ENCODE results near the gene ARFGEF2. TPM values are rescaled to one million over a fixed set of nuclear protein-coding genes. Genes with fewer than 3 reads are reported as not detected.
"Not testable (repeated sequence)": the region's sequence is repeated elsewhere in the genome, so short reads cannot be mapped to it uniquely, and the experiment has no call there.

The ARFGEF2 gene
- total and polyA plus RNA-seq, 11 donors, result 7.5 to 52.7 (median 40.2) TPM

DNA sequence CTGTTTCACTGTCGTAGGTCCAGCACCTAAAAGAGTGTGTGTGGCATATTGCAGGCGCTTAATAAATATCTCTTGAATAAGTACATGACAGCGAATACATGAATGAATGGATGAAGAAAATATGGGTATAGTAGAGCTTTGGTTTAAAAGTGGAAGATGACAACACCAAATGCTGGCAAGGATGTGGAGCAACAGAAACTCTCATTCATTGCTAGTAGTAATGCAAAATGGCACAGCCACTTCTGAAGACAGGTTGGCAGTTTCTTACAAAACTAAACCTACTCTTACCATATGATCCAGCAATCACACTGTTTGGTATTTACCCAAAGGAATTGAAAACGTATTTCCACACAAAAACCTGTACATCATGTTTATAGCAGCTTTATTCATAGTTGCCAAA lies 36.3 kb upstream of the ARFGEF2 start:
- ATAC-seq, result no peak
- Histone ChIP-seq H3K27me3 (no peaks in the 10 kb centered on the region), H3K27ac (no peak overlapping the region), H3K4me1 (peaks cover 0 to 12% (median 0%) of the 10 kb centered on the region in 12 donors), H3K9me3 (no peaks in the 10 kb centered on the region), H3K4me3 (no peak overlapping the region), H3K36me3 (no peaks in the 10 kb centered on the region)
- 88 to 91% (median 89%) methylated on average over 4 of the region's 4 CpGs for WGBS, 4 donors
- TF ChIP-seq CTCF (IDR thresholded peaks at IDR 0.05), result no peak
- no peak for TF ChIP-seq POLR2A (IDR thresholded peaks at IDR 0.05)
- no peak for DNase-seq
- intact Hi-C loops (cut with DNase I), result no loop called here

- WGBS, 4 donors, result 60 to 79% (median 62%) methylated on average over 3 of the region's 3 CpGs
- DNase-seq, result peak in 3 of 5 donors; percentile 27 to 50 (median 45)
- H3K27me3 ChIP-seq, result no peaks in the 10 kb centered on the region
- ATAC-seq, result peak; percentile 47 to 81 (median 66)
- no peak overlapping the region for H3K4me3 ChIP-seq
- H3K4me1 ChIP-seq, result peaks cover 0 to 8% (median 0%) of the 10 kb centered on the region in 12 donors
- H3K27ac ChIP-seq, result no peak overlapping the region
- intact Hi-C loops (cut with DNase I), result no loop called here
- TF ChIP-seq CTCF (IDR thresholded peaks at IDR 0.05) (no peak), POLR2A (IDR thresholded peaks at IDR 0.05) (no peak)
- no peaks in the 10 kb centered on the region for H3K9me3 ChIP-seq
- no peaks in the 10 kb centered on the region for H3K36me3 ChIP-seq
These were observed 35.3 kb upstream of the ARFGEF2 start for GRCh38 chr20:48886194-48886593.

DNA sequence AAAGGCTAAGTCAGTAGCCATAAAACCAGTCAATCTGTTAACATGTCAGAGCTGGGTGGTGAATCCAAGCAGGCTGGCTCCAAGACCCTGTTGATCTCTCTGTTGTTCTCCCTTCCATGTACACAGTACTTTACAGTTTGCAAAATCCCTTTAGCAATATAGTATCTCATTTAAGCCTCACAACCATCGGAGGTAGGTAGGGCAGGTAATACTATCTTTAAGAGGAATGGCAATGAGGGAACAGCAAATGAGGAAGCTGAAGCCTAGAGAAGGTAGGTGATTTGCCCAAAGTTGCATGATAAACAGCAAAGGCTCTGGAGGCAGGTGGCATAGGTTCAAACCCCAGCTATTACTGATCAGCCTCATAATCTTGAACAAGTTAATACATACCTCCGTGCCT lies 34.7 kb upstream of the ARFGEF2 start:
- Histone ChIP-seq H3K4me1 (peaks cover 0 to 8% (median 0%) of the 10 kb centered on the region in 12 donors), H3K27ac (no peak overlapping the region), H3K27me3 (no peaks in the 10 kb centered on the region), H3K9me3 (peaks cover 0 to 3% (median 0%) of the 10 kb centered on the region in 12 donors), H3K4me3 (no peak overlapping the region), H3K36me3 (no peaks in the 10 kb centered on the region)
- DNase-seq, result no peak
- ATAC-seq, result no peak
- WGBS, 4 donors, result 85 to 90% (median 88%) methylated on average over 2 of the region's 2 CpGs
- TF ChIP-seq CTCF (IDR thresholded peaks at IDR 0.05) (no peak), POLR2A (IDR thresholded peaks at IDR 0.05) (no peak)
- intact Hi-C loops (cut with DNase I), result no loop called here

DNA sequence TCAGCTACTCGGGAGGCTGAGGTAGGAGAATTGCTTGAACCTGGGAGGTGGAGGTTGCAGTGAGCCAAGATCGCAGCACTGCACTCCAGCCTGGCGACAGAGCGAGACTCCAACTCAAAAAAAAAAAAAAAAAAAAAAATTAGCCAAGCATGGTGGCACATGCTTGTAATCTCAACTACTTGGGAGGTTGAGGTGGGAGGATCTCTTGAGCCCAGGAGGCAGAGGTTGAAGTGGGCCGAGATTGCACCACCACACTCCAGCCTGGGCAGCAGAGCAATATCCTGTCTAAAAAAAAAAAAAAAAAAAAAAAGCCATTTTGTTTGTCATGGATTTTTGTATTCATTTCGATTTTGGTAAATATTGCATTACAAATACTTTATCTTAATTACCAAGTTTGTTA lies 33.0 kb upstream of the ARFGEF2 start:
- 80 to 85% (median 83%) methylated on average over 6 of the region's 6 CpGs for WGBS, 4 donors

GRCh38 chr20:48889140-48889790 lies 32.2 kb upstream of the ARFGEF2 start:
- Histone ChIP-seq H3K4me1 (peaks cover 0 to 8% (median 0%) of the 10 kb centered on the region in 12 donors), H3K4me3 (no peak overlapping the region), H3K27me3 (no peaks in the 10 kb centered on the region), H3K27ac (no peak overlapping the region), H3K36me3 (no peaks in the 10 kb centered on the region), H3K9me3 (peaks cover 0 to 16% (median under 1%) of the 10 kb centered on the region in 12 donors)
- WGBS, 4 donors, result 58 to 66% (median 62%) methylated on average over 3 of the region's 3 CpGs
- TF ChIP-seq CTCF (IDR thresholded peaks at IDR 0.05), result no peak
- TF ChIP-seq POLR2A (IDR thresholded peaks at IDR 0.05), result no peak
- DNase-seq (no peak), ATAC-seq (peak in 1 of 4 donors; percentile 16)
- intact Hi-C loops (cut with DNase I), result no loop called here

More for the DNA sequence above, 33.0 kb upstream of the ARFGEF2 start:
- DNase-seq; H3K27ac ChIP-seq; H3K9me3 ChIP-seq; intact Hi-C loops (cut with DNase I); H3K4me3 ChIP-seq; H3K27me3 ChIP-seq; H3K36me3 ChIP-seq; H3K4me1 ChIP-seq; ATAC-seq: not testable (repeated sequence)
